Endothelial cell (in vitro differentiated cells): Measurements from ENCODE around the gene FDXACB1. TPM values are rescaled to one million over a fixed set of nuclear protein-coding genes. Genes with fewer than 3 reads are reported as not detected.

ENCODE experiments used
- DNase-seq: peaks from one replicate; pipeline ENCODE4 v3.0.0; 2021; ENCODE audit warnings: low spot score
- H3K27ac Mint-ChIP-seq: one replicate; pipeline ENCODE4 v1.8.0; 2021; ENCODE audit warnings: mixed read lengths, inconsistent platforms; ENCODE audit not compliant: unreplicated experiment
- H3K27me3 Mint-ChIP-seq: one replicate; pipeline ENCODE4 v1.8.0; 2021; ENCODE audit warnings: mild to moderate bottlenecking, moderate library complexity, mixed read lengths, inconsistent platforms; ENCODE audit not compliant: unreplicated experiment
- H3K36me3 Mint-ChIP-seq: one replicate; pipeline ENCODE4 v1.8.0; 2021; ENCODE audit warnings: mild to moderate bottlenecking, low read depth, mixed read lengths, inconsistent platforms; ENCODE audit not compliant: unreplicated experiment
- H3K4me1 Mint-ChIP-seq: one replicate; pipeline ENCODE4 v1.8.0; 2021; ENCODE audit warnings: mild to moderate bottlenecking, mixed read lengths, inconsistent platforms; ENCODE audit not compliant: unreplicated experiment
- H3K4me3 Mint-ChIP-seq: one replicate; pipeline ENCODE4 v1.8.0; 2021; ENCODE audit warnings: mild to moderate bottlenecking, mixed read lengths, inconsistent platforms; ENCODE audit not compliant: unreplicated experiment
- H3K9me3 Mint-ChIP-seq: one replicate; pipeline ENCODE4 v1.8.0; 2021; ENCODE audit warnings: mixed read lengths, inconsistent platforms; ENCODE audit not compliant: unreplicated experiment
- total RNA-seq: library from RNA; stranded (reverse); fragmentation: NEBNext Ultra II Directional; extraction: Animal tissue kit (Norgen Biotek cat#: 25700); gene quantifications from one replicate; pipeline ENCODE4 v1.2.1, GENCODE V29; 2021; ENCODE audit not compliant: unreplicated experiment
- TF ChIP-seq, protein P1 (sequence below): fragments of 200-600 bp; sonication (generic); IDR thresholded peaks from one replicate; pipeline ENCODE4 v1.5.0; 2021; ENCODE audit warnings: antibody characterized with exemption; ENCODE audit not compliant: unreplicated experiment

The FDXACB1 gene
- total RNA-seq, 1 donor from 2014 or later, result 1.4 TPM

DNA sequence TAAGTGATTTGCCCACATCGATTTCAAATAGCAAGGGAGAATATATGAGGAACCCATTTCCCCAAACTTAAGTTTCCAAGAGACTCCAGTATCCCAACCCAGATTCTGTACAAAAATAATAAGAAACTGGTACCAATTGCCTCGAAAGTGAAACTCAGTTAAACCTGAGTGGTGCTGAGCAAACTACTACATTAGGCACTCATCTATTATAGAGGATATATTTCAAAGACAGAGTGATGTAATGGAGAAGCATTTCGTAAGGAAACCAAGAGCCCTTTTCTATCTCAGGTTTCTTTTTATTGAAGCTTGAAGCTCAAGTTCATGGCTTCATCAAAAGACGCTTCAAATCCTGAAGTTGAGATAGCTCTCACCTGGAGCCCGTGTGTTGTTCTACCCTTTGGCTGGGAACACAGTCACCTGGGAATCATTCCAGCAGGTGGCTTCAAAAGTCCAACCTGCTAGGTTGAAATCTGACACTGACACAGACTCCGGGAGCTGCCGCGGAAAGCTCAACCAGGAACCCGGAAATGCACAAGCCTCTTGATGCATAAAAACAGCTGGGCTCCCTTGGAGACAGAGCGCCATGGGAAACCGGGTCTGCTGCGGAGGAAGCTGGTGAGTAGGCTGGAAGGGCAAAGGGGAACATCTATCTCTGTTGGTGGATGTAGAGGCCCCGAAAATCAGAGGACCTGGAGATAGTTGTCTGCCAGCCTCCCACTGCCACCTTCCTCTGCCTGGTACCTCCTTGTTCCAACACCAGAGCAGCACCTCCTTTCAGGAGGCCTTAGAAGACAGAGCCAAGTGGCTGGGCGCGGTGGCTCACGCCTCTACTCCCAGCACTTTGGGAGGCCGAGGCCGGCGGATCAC lies 39.7 kb upstream of the FDXACB1 start, which contains the start of gene C11orf52:
Gene C11orf52 (plus strand): TSS at position 524 of the 867 bp plus-strand sequence. CDS start 60 bp downstream, at position 584.
- no peaks in the 10 kb centered on the region for H3K9me3 Mint-ChIP-seq
- no peaks in the 10 kb centered on the region for H3K27me3 Mint-ChIP-seq
- H3K36me3 Mint-ChIP-seq, result no peaks in the 10 kb centered on the region
- peaks cover 19% of the 10 kb centered on the region for H3K4me1 Mint-ChIP-seq
- no peak within 1 kb of the TSS for H3K4me3 Mint-ChIP-seq
- TF ChIP-seq, protein P1, sequence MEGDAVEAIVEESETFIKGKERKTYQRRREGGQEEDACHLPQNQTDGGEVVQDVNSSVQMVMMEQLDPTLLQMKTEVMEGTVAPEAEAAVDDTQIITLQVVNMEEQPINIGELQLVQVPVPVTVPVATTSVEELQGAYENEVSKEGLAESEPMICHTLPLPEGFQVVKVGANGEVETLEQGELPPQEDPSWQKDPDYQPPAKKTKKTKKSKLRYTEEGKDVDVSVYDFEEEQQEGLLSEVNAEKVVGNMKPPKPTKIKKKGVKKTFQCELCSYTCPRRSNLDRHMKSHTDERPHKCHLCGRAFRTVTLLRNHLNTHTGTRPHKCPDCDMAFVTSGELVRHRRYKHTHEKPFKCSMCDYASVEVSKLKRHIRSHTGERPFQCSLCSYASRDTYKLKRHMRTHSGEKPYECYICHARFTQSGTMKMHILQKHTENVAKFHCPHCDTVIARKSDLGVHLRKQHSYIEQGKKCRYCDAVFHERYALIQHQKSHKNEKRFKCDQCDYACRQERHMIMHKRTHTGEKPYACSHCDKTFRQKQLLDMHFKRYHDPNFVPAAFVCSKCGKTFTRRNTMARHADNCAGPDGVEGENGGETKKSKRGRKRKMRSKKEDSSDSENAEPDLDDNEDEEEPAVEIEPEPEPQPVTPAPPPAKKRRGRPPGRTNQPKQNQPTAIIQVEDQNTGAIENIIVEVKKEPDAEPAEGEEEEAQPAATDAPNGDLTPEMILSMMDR, result no peak
- DNase-seq, result peak; percentile 55
- peak within 1 kb of the TSS; percentile 92 for H3K27ac Mint-ChIP-seq

GRCh38 chr11:111917788-111918187 lies 38.8 kb upstream of the FDXACB1 start:
- Mint-ChIP-seq H3K27me3 (no peaks in the 10 kb centered on the region), H3K36me3 (no peaks in the 10 kb centered on the region), H3K4me3 (no peak overlapping the region), H3K9me3 (no peaks in the 10 kb centered on the region), H3K27ac (peak overlapping the region; percentile 20), H3K4me1 (peaks cover 13% of the 10 kb centered on the region)
- no peak for DNase-seq
- TF ChIP-seq, protein P1, result no peak

DNA sequence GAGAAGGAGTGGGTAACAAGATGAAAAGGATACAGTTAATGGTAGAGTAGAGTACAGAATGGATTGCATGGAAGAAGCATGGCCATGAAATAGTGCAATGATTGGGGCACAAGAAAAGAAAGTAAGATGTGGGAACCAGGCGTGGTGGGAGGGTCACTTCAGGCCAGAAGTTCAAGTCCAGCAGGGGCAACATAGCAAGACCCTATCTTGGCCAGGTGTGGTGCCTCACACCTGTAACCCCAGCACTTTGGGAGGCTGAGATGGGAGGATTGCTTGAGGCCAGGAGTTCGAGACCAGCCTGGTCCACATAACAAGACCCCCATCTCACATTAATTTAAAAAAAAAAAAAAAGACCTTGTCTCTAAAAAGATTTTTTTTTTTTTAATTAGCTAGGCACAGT lies 38.3 kb upstream of the FDXACB1 start:
- TF ChIP-seq, protein P1, result no peak
- H3K27ac Mint-ChIP-seq, result peak overlapping the region; percentile 6
- H3K9me3 Mint-ChIP-seq, result no peaks in the 10 kb centered on the region
- H3K27me3 Mint-ChIP-seq, result no peaks in the 10 kb centered on the region
- no peak overlapping the region for H3K4me3 Mint-ChIP-seq
- H3K4me1 Mint-ChIP-seq, result peaks cover 13% of the 10 kb centered on the region
- no peaks in the 10 kb centered on the region for H3K36me3 Mint-ChIP-seq
- DNase-seq, result no peak

DNA sequence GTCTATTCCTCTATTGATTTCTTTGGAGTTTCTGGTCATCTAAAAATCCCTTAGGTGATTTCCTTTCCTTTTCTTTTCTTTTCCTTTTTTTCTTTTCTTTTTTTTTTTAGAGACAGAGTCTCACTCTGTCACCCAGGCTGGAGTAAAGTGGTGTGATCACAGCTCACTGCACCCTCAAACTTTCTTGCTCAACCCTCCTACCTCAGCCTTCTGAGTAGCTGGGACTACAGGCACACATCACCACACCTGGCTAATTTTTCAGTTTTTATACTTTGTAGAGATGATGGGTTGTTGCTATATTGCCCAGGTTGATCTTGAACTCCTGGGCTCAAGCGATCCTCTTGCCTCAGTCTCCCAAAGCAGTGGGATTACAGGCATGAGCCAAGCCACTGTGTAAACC lies 37.8 kb upstream of the FDXACB1 start:
- H3K27ac Mint-ChIP-seq, result peak overlapping the region; percentile 6
- TF ChIP-seq, protein P1, result no peak

DNA sequence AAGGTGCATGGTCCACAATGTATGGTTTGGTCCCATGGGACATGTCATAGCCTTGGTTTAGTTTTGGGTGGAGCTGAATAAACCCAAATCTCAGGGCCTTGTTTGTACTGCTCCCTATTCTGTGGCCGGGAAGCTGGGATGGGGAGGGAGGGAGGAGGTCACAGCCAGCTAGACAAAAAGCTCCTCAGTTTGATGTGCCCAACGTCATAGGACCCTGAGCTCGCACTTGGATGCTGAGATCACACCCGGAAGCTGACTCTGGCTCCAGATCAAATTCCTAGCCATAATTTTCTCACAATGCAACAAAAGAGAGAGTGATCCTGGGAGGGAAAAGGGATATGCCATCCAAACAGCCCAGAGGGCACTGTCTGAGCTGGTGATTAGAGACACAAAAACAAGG lies 35.0 kb upstream of the FDXACB1 start:
- Mint-ChIP-seq H3K27ac (no peak overlapping the region), H3K27me3 (peaks cover 6% of the 10 kb centered on the region), H3K36me3 (no peaks in the 10 kb centered on the region), H3K4me1 (peaks cover 17% of the 10 kb centered on the region), H3K9me3 (no peaks in the 10 kb centered on the region), H3K4me3 (no peak overlapping the region)
- TF ChIP-seq, protein P1, result no peak
- DNase-seq, result no peak

More for the DNA sequence above, 37.8 kb upstream of the FDXACB1 start:
- Mint-ChIP-seq H3K4me3 (no peak overlapping the region), H3K36me3 (no peaks in the 10 kb centered on the region), H3K9me3 (no peaks in the 10 kb centered on the region), H3K27me3 (peaks cover under 1% of the 10 kb centered on the region), H3K4me1 (peaks cover 13% of the 10 kb centered on the region)
- no peak for DNase-seq
